T-helper 2 cell treated with Interferon-gamma antibody and Interleukin-4, amounts not matched to agents 5 μg/mL and 100 μg/mL, for 36 hours (primary cell): ENCODE results near the gene TAS1R2.
"Not testable (repeated sequence)": the region's sequence is repeated elsewhere in the genome, so short reads cannot be mapped to it uniquely, and the experiment has no call there.

Experiments
- DNase-seq: peaks from one replicate; pipeline ENCODE4 v3.0.0; 2021; ENCODE audit warnings: low spot score
- H3K27ac Mint-ChIP-seq: one replicate; pipeline ENCODE4 v1.8.0; 2021; ENCODE audit warnings: mild to moderate bottlenecking, mixed read lengths
- H3K27me3 Mint-ChIP-seq: one replicate; pipeline ENCODE4 v1.8.0; 2021; ENCODE audit warnings: low read depth, mixed read lengths
- H3K36me3 Mint-ChIP-seq: one replicate; pipeline ENCODE4 v1.8.0; 2021; ENCODE audit warnings: low read depth, mixed read lengths
- H3K4me1 Mint-ChIP-seq: one replicate; pipeline ENCODE4 v1.8.0; 2021; ENCODE audit warnings: low read depth, mixed read lengths
- H3K4me3 Mint-ChIP-seq: one replicate; pipeline ENCODE4 v1.8.0; 2022; ENCODE audit warnings: mild to moderate bottlenecking, moderate library complexity, mixed read lengths
- H3K9me3 Mint-ChIP-seq: one replicate; pipeline ENCODE4 v1.8.0; 2021; ENCODE audit warnings: mixed read lengths

The TAS1R2 gene

DNA sequence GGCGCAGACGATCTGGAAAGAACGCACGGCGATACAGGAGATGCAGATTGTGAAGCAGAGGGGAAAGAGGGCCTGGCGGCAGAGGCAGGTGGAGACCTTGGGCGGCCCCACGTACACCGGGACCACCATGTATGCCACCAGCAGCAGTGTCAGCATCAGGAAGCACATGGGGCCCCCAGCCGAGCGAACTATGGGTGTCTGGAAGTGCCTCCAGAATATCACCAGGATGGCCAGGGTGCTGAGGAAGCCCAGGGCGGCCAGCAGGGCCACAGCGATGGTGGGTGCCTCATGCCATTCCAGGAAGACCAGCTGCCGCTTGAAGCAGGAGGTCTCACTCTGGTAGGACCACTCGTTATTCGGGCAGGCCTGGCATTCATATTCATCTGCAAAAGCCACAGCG lies 19.3 kb downstream of the TAS1R2 start:
- Mint-ChIP-seq H3K27ac (no peak overlapping the region), H3K4me3 (no peak overlapping the region), H3K36me3 (no peaks in the 10 kb centered on the region), H3K4me1 (no peaks in the 10 kb centered on the region), H3K27me3 (no peaks in the 10 kb centered on the region), H3K9me3 (no peaks in the 10 kb centered on the region)
- DNase-seq: no peak

DNA sequence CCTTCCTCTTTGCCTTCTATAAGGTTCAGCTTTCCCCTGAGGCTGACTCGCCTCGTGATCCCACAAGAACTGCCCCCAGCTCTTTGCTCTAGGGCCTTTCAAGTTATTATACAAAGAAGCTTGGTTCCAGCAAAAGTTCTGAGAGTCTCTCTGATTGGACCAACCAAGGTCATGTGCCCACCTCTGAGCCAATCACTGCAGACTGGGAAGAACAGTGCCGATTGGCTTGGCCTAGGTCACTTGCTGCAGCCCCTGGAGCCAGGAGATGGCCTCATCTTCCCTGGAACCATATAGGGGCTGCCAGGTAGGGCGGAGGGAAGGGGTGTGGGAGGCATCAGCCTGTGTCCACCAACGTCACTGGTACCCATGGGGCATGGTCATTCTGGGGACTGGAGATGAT lies 22.8 kb downstream of the TAS1R2 start:
- Mint-ChIP-seq H3K4me1 (no peaks in the 10 kb centered on the region), H3K36me3 (no peaks in the 10 kb centered on the region), H3K27ac (no peak overlapping the region), H3K9me3 (no peaks in the 10 kb centered on the region), H3K4me3 (no peak overlapping the region), H3K27me3 (no peaks in the 10 kb centered on the region)
- DNase-seq: no peak

DNA sequence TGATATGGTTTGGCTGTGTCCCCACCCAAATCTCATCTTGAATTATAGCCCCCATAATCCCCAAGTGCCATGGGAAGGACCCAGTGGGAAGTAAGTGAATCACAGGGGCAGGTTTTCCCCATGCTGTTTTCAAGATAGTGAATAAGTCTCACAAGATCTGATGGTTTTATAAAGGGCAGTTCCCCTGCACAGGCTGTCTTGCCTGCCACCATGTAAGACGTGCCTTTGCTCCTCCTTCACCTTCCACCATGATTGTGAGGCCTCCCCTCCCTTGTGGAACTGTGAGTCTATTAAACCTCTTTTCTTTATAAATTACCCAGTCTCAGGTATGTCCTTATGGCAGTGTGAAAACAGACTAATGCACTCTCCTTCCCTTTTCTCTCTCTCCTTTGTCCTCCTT lies 27.1 kb downstream of the TAS1R2 start:
- H3K27ac Mint-ChIP-seq, H3K36me3 Mint-ChIP-seq, H3K4me1 Mint-ChIP-seq, H3K27me3 Mint-ChIP-seq, H3K4me3 Mint-ChIP-seq, DNase-seq, H3K9me3 Mint-ChIP-seq: not testable (repeated sequence)

DNA sequence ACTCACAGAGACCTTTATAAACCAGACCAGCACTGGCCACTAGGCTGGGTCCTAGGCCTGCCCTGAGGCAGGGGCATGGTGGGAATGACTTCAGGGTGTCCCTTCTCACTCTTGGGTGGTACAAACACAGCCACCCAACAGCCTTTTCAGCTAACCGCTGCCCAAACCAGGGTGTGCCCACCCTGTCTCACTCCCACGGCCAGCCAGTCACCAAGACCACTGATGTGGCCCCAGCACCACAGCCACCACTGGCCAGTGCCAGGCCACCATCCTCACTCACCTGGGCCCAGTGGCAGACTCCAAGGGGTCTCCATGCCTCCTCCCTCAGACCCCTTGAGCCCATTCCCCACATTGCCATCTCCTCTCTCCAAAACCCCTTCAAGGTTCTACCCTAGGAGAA lies 27.8 kb downstream of the TAS1R2 start:
- no peak overlapping the region for H3K4me3 Mint-ChIP-seq
- no peak for DNase-seq

DNA sequence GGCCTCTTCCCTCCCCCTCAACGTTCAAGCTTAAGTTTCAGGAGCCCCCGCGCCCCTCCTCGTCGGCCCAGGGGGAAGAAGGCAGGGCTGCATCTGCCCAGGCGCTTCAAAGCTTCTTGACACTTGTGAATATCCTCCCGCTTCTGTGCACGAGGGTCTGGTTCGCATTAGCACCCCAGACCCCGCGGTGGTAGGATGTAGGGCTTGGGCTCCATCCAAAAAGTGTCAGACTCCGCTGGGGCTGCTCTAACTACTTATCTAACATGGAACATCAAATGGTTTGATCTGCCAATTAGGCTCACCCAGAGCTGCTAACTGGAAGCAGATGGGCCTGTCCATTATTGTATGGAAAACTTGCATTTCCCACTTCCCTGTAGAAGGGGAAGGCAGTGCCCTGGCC lies 28.9 kb downstream of the TAS1R2 start:
- no peaks in the 10 kb centered on the region for H3K27me3 Mint-ChIP-seq

More for the DNA sequence above, 27.8 kb downstream of the TAS1R2 start:
- no peak overlapping the region for H3K27ac Mint-ChIP-seq
- H3K27me3 Mint-ChIP-seq: no peaks in the 10 kb centered on the region
- H3K9me3 Mint-ChIP-seq: no peaks in the 10 kb centered on the region
- no peaks in the 10 kb centered on the region for H3K36me3 Mint-ChIP-seq
- no peaks in the 10 kb centered on the region for H3K4me1 Mint-ChIP-seq

DNA sequence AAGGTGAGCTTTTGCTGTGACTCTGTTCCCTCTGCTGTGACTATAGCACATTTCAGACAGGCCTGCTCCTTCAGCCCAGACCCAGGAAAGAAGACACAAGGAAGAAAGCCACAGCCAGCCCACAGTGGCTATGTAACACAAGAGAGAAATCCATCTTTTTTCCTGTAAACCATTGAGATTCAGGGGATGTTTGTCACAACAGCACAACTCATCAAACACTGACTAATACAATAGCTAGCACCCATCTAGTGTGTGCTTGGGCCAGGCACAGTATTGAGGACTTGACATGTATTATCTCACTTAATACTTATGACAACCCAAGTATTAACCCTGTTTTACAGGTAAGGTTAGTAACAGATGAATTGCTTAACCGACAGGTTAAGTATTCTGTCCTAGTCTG lies 29.8 kb downstream of the TAS1R2 start:
- Mint-ChIP-seq H3K36me3 (no peaks in the 10 kb centered on the region), H3K9me3 (no peaks in the 10 kb centered on the region), H3K27me3 (no peaks in the 10 kb centered on the region), H3K4me3 (no peak overlapping the region), H3K4me1 (no peaks in the 10 kb centered on the region), H3K27ac (no peak overlapping the region)
- DNase-seq: no peak

More for the DNA sequence above, 28.9 kb downstream of the TAS1R2 start:
- Mint-ChIP-seq H3K4me3 (no peak overlapping the region), H3K4me1 (no peaks in the 10 kb centered on the region), H3K9me3 (no peaks in the 10 kb centered on the region), H3K27ac (no peak overlapping the region), H3K36me3 (no peaks in the 10 kb centered on the region)
- no peak for DNase-seq

DNA sequence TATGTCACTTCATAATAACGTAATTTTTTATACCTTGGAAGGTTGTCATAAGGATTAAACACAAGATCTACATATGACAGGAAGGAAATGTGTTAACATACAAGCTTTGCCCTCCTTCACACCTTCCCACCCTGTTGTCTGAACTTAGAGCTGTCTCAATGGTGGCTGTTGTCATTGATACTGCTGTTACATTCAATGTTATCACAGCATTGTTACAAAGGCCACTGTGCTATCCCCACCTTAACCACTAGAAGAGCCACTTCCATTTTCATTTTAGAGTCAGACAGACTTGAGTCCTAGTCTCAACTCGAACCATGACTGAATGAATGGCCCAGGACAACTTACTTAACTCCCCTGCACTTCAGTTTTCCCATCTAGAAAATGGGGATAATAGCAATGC lies 31.2 kb downstream of the TAS1R2 start:
- no peak for DNase-seq
- Mint-ChIP-seq H3K4me1 (no peaks in the 10 kb centered on the region), H3K27ac (no peak overlapping the region), H3K9me3 (no peaks in the 10 kb centered on the region), H3K36me3 (no peaks in the 10 kb centered on the region), H3K4me3 (no peak overlapping the region), H3K27me3 (no peaks in the 10 kb centered on the region)

DNA sequence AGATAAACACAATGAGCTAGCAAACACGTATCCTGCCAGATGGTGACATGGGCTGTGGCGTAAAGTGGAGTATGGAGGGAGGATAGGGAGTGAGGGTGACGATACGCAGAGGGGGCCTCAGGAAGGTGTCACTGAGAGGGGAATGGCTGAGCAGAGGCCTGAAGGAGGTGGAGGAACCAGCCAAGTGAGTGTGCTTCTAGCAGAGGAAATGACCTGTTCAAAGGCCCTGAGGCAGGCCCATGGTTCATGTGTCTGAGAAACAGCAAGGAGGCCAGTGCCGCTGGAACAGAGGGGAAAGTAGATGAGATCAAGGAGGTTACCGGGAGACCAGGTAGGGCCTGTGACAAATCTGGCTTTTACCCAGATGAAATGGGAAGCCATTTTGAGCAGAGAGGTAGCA lies 36.0 kb downstream of the TAS1R2 start:
- Mint-ChIP-seq H3K4me1 (no peaks in the 10 kb centered on the region), H3K36me3 (no peaks in the 10 kb centered on the region), H3K27ac (no peak overlapping the region), H3K4me3 (no peak overlapping the region), H3K9me3 (no peaks in the 10 kb centered on the region), H3K27me3 (peaks cover 23% of the 10 kb centered on the region)
- DNase-seq: no peak

DNA sequence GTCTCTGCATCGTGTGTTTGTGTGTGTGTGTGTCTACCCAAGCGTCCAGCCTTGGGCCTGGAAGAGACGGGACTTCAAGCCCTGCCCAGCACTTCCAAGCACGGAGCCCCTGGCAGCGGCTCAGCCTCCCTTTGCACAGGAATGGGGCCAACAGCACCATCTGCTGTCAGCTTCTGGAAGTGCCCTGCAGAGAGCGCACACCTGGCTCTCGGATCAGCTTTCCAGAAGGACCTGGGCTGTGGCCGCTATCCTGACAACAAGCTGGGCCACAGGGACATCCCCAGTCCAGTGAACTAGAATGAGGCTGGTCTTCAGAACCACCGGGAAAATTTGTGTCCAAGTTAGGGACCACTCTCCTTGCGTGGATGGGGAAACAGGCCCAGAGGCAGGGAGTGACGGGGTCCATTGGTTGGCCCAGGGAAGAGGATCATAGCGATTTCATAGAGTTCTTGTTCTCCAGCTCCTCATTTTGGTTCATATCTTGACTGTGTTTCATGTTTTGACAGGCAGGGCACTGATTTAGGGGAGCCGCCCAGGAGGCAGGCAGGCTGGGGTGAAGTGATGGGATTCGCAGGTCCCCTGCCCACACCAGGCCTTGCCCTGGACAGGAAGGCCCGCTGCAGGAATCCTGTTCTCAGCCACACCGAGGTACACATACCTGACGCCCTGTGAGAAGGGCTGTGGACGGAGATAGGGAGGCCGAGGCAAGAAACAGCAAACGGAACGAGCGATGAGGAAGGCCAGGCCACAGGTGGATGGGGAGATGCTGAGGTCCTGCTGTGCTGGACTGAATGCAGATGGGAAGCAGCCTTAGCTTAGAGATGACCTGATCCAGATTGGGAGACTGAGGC lies 38.4 kb downstream of the TAS1R2 start:
- Mint-ChIP-seq H3K36me3 (no peaks in the 10 kb centered on the region), H3K9me3 (no peaks in the 10 kb centered on the region), H3K27ac (no peak overlapping the region), H3K27me3 (peaks cover 39% of the 10 kb centered on the region), H3K4me1 (no peaks in the 10 kb centered on the region), H3K4me3 (no peak overlapping the region)
- DNase-seq: peak; percentile 24

DNA sequence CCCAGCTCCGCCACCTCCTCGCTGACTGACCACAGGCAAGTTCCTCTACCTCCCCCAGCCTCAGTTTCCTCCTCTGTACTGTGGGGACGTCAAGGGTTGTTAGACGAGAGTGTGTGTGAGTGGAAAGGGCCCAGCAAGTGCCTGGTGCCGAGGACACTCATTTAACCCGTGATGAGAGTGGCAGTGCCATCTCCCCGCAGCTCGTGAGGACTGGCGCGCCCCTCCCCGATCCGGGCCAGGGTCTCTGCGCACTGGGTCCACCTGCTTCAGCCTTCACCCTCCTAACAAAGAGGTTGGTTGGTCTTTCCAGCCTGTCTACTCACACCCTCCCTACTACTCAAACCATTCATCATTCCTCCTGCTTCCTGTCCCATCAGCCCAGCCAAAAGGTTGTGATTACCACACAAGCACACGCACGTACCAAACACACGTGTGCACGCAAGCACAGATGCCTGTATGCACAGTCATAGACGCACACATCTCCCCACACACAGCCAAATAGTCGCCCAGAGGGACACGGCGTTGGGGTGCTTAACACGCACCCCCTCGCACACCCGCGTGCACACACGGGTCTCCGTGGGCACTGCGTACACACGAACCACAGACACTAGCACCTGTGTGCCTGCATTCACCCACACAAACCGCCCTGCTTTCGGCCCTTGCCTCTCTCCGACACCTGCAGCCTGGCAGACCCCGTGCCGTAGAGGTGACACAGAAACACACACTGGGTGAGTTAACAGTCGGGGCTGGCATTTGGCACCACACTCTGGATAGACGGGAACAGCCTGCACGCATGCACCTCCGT lies 39.3 kb downstream of the TAS1R2 start:
- no peak overlapping the region for H3K4me3 Mint-ChIP-seq
- H3K36me3 Mint-ChIP-seq: no peaks in the 10 kb centered on the region
- H3K4me1 Mint-ChIP-seq: no peaks in the 10 kb centered on the region
- peaks cover 39% of the 10 kb centered on the region for H3K27me3 Mint-ChIP-seq
- no peaks in the 10 kb centered on the region for H3K9me3 Mint-ChIP-seq
- H3K27ac Mint-ChIP-seq: no peak overlapping the region
- no peak for DNase-seq

DNA sequence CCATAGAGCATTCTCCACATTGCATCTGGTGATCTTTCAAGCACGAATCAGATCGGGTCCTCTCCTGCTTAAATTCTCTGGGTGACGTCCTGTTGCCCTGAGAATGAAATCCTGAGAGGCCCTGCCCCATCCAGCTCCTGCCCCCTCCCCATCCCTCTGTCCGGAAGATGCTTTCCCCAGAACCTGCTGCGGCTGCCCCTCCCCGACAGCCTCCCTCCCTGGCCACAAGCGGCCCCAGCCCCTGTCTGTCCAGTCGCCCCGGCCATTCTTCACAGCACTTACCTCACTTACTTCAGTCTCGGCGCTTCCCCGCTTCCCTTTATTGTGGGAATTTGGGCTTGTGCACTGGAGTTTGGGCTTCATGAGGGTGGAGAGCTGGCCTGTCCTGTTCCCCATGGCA lies 40.3 kb downstream of the TAS1R2 start:
- Mint-ChIP-seq H3K4me3 (no peak overlapping the region), H3K36me3 (no peaks in the 10 kb centered on the region), H3K4me1 (no peaks in the 10 kb centered on the region), H3K27me3 (peaks cover 39% of the 10 kb centered on the region), H3K27ac (no peak overlapping the region), H3K9me3 (no peaks in the 10 kb centered on the region)
- DNase-seq: no peak

DNA sequence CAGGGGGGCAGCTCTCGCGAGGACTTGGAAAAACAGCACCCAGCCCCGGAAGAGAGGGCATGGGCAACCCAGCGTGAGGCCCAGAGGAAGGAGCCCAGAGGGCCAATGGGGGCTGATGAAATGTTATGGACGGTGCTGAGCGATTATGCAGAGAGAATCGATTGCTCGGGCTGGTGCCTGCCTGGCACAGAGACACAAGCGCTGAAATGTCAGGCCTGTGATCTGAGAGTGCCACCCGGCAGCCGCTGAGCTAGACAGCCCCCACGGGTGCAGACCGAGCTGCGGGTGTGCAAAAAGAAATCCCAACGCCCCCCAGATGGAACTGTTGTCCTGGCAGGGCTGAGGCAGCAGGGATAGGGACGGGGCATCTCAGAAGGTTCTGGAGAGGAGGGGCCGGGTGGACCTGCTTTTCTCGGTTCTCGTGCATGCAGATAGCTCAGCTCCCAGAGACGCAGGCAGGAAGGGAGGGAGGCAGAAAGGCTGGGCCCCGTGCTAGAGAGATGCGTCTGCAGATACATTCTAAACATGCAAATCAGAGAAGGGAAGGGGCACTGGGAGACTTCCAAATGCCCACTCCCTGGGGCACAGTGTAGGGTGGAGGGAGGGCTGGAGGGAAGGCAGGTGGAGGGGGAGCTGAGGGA lies 41.5 kb downstream of the TAS1R2 start:
- H3K36me3 Mint-ChIP-seq: no peaks in the 10 kb centered on the region
- H3K27ac Mint-ChIP-seq: no peak overlapping the region
- H3K4me3 Mint-ChIP-seq: no peak overlapping the region
- H3K9me3 Mint-ChIP-seq: no peaks in the 10 kb centered on the region
- peaks cover 39% of the 10 kb centered on the region for H3K27me3 Mint-ChIP-seq
- no peak for DNase-seq
- H3K4me1 Mint-ChIP-seq: no peaks in the 10 kb centered on the region

DNA sequence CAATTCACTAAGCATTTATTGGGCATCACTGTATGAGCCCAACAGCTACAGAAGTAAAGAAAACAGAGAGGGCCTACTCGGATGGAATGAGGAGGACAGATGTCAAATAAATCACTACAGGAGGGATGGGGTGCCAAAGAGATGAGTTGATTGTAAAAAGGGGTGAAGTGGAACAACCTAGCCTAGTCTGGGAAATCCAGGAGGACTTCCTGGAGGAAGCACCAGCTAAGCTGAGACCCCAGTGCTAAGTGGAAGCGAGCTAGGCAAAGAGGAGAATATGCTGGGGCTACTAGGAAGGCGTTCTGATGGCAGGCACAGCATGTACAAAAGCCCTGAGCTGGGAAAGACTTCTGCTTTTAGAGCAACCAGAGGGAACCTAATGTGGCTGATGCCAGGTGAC lies 42.1 kb downstream of the TAS1R2 start:
- Mint-ChIP-seq H3K9me3 (no peaks in the 10 kb centered on the region), H3K27me3 (peaks cover 39% of the 10 kb centered on the region), H3K4me3 (no peak overlapping the region), H3K36me3 (no peaks in the 10 kb centered on the region), H3K4me1 (no peaks in the 10 kb centered on the region), H3K27ac (no peak overlapping the region)
- no peak for DNase-seq

DNA sequence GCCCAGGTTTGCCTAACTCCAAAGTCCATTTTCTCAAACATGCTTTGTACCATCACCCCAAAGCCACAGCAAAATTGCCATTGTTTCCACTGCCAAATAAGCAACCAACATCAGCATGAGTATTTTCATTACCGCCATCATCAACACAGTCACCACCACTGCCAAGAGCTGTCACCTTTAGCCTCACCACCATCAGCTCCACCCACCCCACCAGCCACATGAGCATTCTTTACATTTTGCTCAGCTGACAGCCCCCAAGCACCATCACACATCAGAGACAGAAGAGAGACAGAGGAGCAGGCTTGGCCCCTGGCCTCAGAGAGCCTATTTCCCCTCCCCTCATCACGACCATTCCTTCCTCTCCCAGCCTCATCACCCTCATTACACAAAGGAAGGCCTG lies 42.7 kb downstream of the TAS1R2 start:
- no peak overlapping the region for H3K27ac Mint-ChIP-seq
- H3K9me3 Mint-ChIP-seq: no peaks in the 10 kb centered on the region
- H3K4me1 Mint-ChIP-seq: no peaks in the 10 kb centered on the region
- no peak for DNase-seq
- H3K36me3 Mint-ChIP-seq: no peaks in the 10 kb centered on the region
- H3K27me3 Mint-ChIP-seq: peaks cover 39% of the 10 kb centered on the region
- no peak overlapping the region for H3K4me3 Mint-ChIP-seq
